ENCODE results near the gene MYO3A. TPM values are rescaled to one million over a fixed set of nuclear protein-coding genes. Genes with fewer than 3 reads are reported as not detected.

The MYO3A gene
- total and polyA plus RNA-seq, 12 donors: 0.14 to 1.3 (median 0.50) TPM; not detected in 8

GRCh38 chr10:26194275-26194674, 260.2 kb downstream of the MYO3A start:
- 57 to 75% (median 62%) methylated on average over 5 of the region's 5 CpGs for WGBS, 4 donors
- no peak for DNase-seq
- Histone ChIP-seq H3K27ac (no peak overlapping the region), H3K4me3 (no peak overlapping the region), H3K36me3 (replicated peaks in 1 of 2) (no peaks in the 10 kb centered on the region), H3K4me1 (replicated peaks in 1 of 2) (no peaks in the 10 kb centered on the region), H3K27me3 (no peaks in the 10 kb centered on the region), H3K9me3 (replicated peaks in 1 of 3) (no peaks in the 10 kb centered on the region)
- intact Hi-C loops (cut with DNase I): no loop called here
- no peak for TF ChIP-seq POLR2A (IDR thresholded peaks at IDR 0.05)
- no peak for TF ChIP-seq CTCF (IDR thresholded peaks at IDR 0.05)

- Histone ChIP-seq H3K9me3 (replicated peaks in 1 of 3) (no peaks in the 10 kb centered on the region), H3K27ac (no peak overlapping the region), H3K27me3 (no peaks in the 10 kb centered on the region), H3K4me1 (replicated peaks in 1 of 2) (no peaks in the 10 kb centered on the region), H3K4me3 (no peak overlapping the region), H3K36me3 (replicated peaks in 1 of 2) (no peaks in the 10 kb centered on the region)
- DNase-seq: no peak
- TF ChIP-seq POLR2A (IDR thresholded peaks at IDR 0.05) (no peak), CTCF (IDR thresholded peaks at IDR 0.05) (no peak)
- 77 to 87% (median 85%) methylated on average over 2 of the region's 2 CpGs for WGBS, 4 donors
- intact Hi-C loops (cut with DNase I): no loop called here
Observed at GRCh38 chr10:26197248-26197647, 263.2 kb downstream of the MYO3A start.

- 77 to 80% (median 80%) methylated on average over 9 of the region's 9 CpGs for WGBS, 4 donors
- Histone ChIP-seq H3K4me1 (replicated peaks in 1 of 2) (no peaks in the 10 kb centered on the region), H3K36me3 (replicated peaks in 1 of 2) (no peaks in the 10 kb centered on the region), H3K4me3 (no peak overlapping the region), H3K27me3 (no peaks in the 10 kb centered on the region), H3K9me3 (replicated peaks in 1 of 3) (no peaks in the 10 kb centered on the region), H3K27ac (no peak overlapping the region)
- intact Hi-C loops (cut with DNase I): no loop called here
- DNase-seq: no peak
- TF ChIP-seq POLR2A (IDR thresholded peaks at IDR 0.05): no peak
- no peak for TF ChIP-seq CTCF (IDR thresholded peaks at IDR 0.05)
Observed at GRCh38 chr10:26198119-26198518, 264.1 kb downstream of the MYO3A start.

- 58 to 66% (median 60%) methylated on average over 4 of the region's 4 CpGs for WGBS, 4 donors
- Histone ChIP-seq H3K27ac (no peak overlapping the region), H3K36me3 (replicated peaks in 1 of 2) (no peaks in the 10 kb centered on the region), H3K27me3 (no peaks in the 10 kb centered on the region), H3K9me3 (replicated peaks in 1 of 3) (no peaks in the 10 kb centered on the region), H3K4me1 (replicated peaks in 1 of 2) (no peaks in the 10 kb centered on the region), H3K4me3 (no peak overlapping the region)
- DNase-seq: no peak
- no peak for TF ChIP-seq POLR2A (IDR thresholded peaks at IDR 0.05)
- no peak for TF ChIP-seq CTCF (IDR thresholded peaks at IDR 0.05)
- intact Hi-C loops (cut with DNase I): no loop called here
Observed at GRCh38 chr10:26199841-26200240, 265.8 kb downstream of the MYO3A start.
